ENCODE results near the gene YWHAH. TPM values are rescaled to one million over a fixed set of nuclear protein-coding genes. Genes with fewer than 3 reads are reported as not detected.

YWHAH gene
- total RNA-seq = 150 TPM

DNA sequence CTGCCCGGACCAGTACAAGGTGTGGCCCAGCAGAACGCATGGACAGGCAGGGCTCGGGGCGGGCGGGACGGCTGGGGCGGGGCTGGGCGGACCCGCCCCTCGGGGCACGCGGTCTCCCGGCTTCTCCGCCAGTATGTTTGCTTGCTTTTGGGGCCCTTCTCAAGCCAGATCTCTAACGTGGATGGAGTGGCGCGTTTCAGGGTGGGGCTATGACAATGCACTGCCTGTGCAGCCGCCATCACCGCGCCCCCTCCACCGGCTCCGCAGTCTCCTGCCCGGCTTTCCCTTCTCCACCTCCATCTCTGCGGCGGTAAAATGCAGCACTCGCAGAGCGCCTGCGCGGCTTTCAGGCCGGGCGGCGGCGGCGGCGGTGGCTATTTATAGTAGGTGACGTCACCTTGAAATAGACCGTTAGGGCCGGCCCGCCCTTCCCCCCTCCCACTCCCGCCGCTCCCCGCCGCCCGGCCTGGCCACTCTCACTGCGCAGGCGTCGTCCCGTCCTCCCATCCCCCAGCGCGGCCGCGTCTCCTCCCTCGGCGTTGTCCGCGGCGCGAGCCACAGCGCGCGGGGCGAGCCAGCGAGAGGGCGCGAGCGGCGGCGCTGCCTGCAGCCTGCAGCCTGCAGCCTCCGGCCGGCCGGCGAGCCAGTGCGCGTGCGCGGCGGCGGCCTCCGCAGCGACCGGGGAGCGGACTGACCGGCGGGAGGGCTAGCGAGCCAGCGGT is at the start of gene YWHAH:
Gene YWHAH (plus strand): TSS at position 558 of the 722 bp plus-strand sequence. CDS start 199 bp downstream, outside the sequence.
- peak; percentile 98 for DNase-seq (ENCODE audit: low spot score)
- intact Hi-C loops (cut with DNase I) = no loop called here
- peak; percentile 98 for ATAC-seq

DNA sequence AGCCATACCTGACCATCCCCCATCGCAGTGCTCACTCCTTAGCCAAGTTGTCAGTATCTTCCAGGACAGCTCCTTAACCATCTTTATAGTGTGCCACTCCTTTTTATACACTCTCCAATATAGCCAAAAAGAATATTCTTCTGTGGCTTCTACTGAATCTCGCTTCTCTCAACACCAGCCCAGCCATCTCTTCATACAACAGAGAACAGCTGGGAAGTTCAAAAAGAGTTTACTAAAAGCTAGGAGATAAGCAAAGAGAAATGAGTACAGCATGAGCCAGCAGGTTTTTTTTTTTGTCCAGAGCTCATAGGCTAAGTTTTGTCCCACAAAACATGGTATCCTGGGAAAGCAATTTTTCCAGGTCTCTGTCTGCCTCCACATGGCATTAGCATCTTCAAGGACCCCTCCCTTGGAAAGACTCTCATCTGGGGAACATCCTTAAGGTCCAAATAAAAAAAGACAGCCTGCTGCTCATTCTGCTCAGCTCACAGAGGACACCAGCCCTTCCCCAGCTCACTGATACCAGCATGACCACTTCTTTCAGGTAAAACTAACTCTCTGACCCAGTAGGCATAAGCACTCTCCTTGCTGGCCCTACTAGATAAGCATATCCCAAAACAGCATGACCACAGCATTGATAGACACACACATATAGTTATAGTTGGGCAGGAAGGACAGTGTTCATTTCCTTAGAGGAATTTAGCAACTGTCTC is 48.8 kb upstream of the YWHAH start:
- intact Hi-C loops (cut with DNase I) = no loop called here
- DNase-seq (ENCODE audit: low spot score) = no peak
- no peak for ATAC-seq

DNA sequence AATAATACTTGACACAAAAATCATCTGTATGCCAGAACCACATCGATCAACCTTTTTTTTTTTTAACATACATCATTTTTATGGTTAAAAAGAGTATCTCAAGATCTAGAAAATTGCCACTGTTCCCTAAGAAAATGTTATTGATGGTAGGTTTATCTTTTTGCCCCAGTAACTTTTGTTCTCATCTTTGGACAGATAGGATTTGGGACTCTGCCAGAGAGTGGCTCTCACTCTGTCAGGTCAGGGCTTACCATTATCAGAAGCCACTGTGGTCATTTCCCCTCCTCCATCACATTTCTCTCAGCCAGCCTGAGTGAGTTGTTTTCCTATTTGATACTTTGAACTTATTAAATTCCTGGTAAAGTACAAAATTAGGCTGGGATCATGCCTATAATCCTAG is 47.9 kb upstream of the YWHAH start:
- no peak for DNase-seq (ENCODE audit: low spot score)
- intact Hi-C loops (cut with DNase I) = no loop called here
- no peak for ATAC-seq

GRCh38 chr22:31897842-31898805 is 46.2 kb upstream of the YWHAH start:
- intact Hi-C loops (cut with DNase I) = no loop called here
- no peak for ATAC-seq
- no peak for DNase-seq (ENCODE audit: low spot score)

GRCh38 chr22:31898926-31899325 is 45.4 kb upstream of the YWHAH start:
- ATAC-seq (no peak), DNase-seq (ENCODE audit: low spot score) (no peak)
- intact Hi-C loops (cut with DNase I) = no loop called here

DNA sequence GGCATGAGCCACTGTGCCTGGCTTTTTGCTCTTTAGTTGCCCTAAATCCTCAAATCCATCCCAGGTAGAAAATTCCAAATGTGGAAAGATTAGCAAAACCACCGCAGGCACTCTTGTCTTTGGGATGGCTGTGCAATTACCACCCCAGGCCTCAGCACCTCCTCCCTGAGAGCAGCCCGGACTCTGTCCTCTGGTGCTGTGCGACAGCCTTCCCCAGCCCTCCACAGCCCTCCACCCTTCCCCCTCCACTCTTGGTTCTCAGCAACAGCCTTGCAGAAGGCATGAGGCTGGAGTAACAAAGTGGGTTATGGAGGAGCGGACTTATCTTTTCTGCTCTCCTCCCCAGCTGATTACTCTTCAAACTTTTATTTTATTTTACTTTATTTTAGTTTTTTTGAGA is 44.7 kb upstream of the YWHAH start:
- no peak for DNase-seq (ENCODE audit: low spot score)
- no peak for ATAC-seq
- intact Hi-C loops (cut with DNase I) = no loop called here

GRCh38 chr22:31901388-31902137 is 42.8 kb upstream of the YWHAH start:
- no peak for ATAC-seq
- no peak for DNase-seq (ENCODE audit: low spot score)
- intact Hi-C loops (cut with DNase I) = no loop called here

GRCh38 chr22:31904651-31905050 is 39.7 kb upstream of the YWHAH start:
- intact Hi-C loops (cut with DNase I) = no loop called here
- DNase-seq (ENCODE audit: low spot score) (no peak), ATAC-seq (no peak)

DNA sequence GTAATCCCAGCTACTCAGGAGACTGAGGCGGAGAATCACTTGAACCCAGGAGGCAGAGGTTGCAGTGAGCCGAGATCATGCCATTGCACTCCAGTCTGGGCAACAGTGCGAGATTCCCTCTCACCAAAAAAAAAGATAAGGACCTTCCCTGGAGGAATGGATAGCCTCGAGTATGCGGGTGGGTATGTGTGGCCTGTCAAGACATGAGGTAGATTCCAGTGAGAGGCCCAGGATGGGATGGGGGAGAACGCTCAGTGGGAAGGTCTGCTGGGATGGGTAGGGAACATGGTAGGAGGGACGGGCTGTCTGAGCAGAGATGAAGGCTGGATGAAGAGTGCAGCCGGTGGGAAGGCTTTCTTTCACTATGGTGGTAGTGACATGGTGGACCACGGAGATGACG is 39.0 kb upstream of the YWHAH start:
- ATAC-seq (no peak), DNase-seq (ENCODE audit: low spot score) (no peak)
- intact Hi-C loops (cut with DNase I) = no loop called here

DNA sequence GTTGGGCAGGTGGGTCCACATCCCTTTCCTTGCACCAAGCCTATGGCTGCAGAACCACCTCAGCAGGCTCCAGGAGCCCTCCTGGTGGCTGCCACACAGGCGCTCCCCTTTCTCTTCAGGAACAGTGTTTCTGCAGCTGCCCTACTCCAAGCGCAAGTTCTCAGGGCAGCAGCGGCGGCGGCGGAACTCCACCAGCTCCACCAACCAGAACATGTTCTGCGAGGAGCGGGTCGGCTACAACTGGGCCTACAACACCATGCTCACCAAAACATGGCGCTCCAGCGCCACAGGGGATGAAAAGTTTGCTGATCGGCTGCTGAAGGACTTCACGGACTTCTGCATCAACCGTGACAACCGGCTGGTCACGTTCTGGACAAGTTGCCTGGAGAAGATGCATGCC is 38.2 kb upstream of the YWHAH start:
- intact Hi-C loops (cut with DNase I) = no loop called here
- ATAC-seq = no peak
- no peak for DNase-seq (ENCODE audit: low spot score)

GRCh38 chr22:31906569-31906968 is 37.8 kb upstream of the YWHAH start:
- DNase-seq (ENCODE audit: low spot score) = no peak
- intact Hi-C loops (cut with DNase I) = no loop called here
- ATAC-seq = no peak

GRCh38 chr22:31909977-31910376 is 34.4 kb upstream of the YWHAH start:
- ATAC-seq = no peak
- intact Hi-C loops (cut with DNase I) = no loop called here
- no peak for DNase-seq (ENCODE audit: low spot score)

- intact Hi-C loops (cut with DNase I) = no loop called here
- no peak for ATAC-seq
- no peak for DNase-seq (ENCODE audit: low spot score)
Measured at GRCh38 chr22:31911565-31912406, 32.5 kb upstream of the YWHAH start.

- ATAC-seq (no peak), DNase-seq (ENCODE audit: low spot score) (no peak)
- intact Hi-C loops (cut with DNase I) = no loop called here
Measured at GRCh38 chr22:31912407-31912743, 32.0 kb upstream of the YWHAH start.

GRCh38 chr22:31915586-31915985 is 28.7 kb upstream of the YWHAH start:
- no peak for ATAC-seq
- intact Hi-C loops (cut with DNase I) = no loop called here
- no peak for DNase-seq (ENCODE audit: low spot score)

DNA sequence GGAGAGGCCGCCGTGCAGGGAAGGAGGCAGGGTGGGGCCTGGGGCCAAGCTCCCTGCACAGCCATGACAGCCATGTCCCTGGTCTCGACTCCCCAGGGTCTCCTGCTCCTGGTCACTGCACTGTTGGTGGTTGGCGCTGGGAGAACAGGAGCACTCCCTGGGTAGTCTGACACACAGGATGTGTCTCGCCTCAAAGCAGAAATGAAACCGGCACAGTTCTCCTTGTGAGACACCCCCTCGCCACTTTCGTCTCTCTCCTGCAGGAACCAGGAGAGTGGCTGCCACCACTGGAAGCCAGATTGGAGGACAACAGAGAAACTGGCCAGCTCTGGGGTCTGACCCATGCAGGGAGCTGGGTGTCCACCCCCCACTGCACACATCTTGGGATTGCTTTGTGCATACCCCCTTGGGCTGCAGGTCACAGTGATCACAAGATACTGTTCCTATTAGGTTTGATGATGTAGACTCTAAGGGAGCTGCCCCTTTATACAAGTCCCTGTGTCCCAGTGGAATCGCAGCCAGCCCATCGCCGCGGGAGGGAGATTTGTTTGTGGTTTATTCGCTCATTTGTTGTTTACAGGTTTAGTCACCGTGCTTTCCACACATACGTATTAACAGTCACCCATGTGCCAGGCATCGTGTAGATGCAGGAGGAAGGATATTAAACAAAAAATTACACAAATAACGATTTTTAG is 27.0 kb upstream of the YWHAH start:
- ATAC-seq (peak; percentile 56), DNase-seq (ENCODE audit: low spot score) (no peak)
- intact Hi-C loops (cut with DNase I) = no loop called here

DNA sequence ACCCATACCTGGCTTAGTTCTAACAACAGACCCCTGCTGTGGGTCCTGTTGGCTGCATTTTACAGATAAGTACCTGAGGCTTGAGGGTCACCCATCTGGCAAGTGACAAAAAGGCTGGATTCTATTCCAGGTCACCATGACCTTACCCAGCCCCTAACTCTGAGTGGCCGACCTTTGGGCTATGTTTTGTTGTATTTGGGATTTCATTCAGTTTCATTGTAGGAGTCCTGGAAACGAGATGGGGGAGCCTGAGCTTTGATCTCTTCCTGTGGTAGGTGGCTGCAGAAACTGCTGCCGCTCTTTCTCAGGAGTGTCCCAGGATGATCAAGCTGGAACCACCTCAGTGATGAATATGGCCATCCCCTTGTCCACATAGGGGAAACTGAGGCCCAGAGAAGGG is 24.6 kb upstream of the YWHAH start:
- intact Hi-C loops (cut with DNase I) = no loop called here
- DNase-seq (ENCODE audit: low spot score) (no peak), ATAC-seq (no peak)

- intact Hi-C loops (cut with DNase I) = no loop called here
- no peak for ATAC-seq
- DNase-seq (ENCODE audit: low spot score) = no peak
Measured at GRCh38 chr22:31920306-31920705, 24.0 kb upstream of the YWHAH start.
